IgD-negative memory B cell (primary cell): ENCODE data around the gene E2F1. TPM values are rescaled to one million over a fixed set of nuclear protein-coding genes. Genes with fewer than 3 reads are reported as not detected.
"Not testable (repeated sequence)": the region's sequence is repeated elsewhere in the genome, so short reads cannot be mapped to it uniquely, and the experiment has no call there.

Experiments used
- H3K27ac Mint-ChIP-seq, 3 donors: one replicate each; pipeline ENCODE4 v1.8.0; 2020 to 2022; ENCODE audit warnings: mild to moderate bottlenecking in 3 of 3, mixed read lengths in 3 of 3, moderate library complexity in 1 of 3
- H3K27me3 Mint-ChIP-seq: one replicate; pipeline ENCODE4 v1.8.0; 2021; ENCODE audit warnings: mixed read lengths
- H3K36me3 Mint-ChIP-seq: one replicate; pipeline ENCODE4 v1.8.0; 2020; ENCODE audit warnings: mild to moderate bottlenecking, mixed read lengths
- H3K4me1 Mint-ChIP-seq, 3 donors: one replicate each; pipeline ENCODE4 v1.8.0; 2020 to 2022; ENCODE audit warnings: mixed read lengths in 3 of 3, mild to moderate bottlenecking in 1 of 3
- H3K4me3 Mint-ChIP-seq, 4 donors: one replicate each; pipeline ENCODE4 v1.8.0; 2020 to 2022; ENCODE audit warnings: mild to moderate bottlenecking in 4 of 4, mixed read lengths in 4 of 4, moderate library complexity in 3 of 4
- H3K9me3 Mint-ChIP-seq, 3 donors: one replicate each; pipeline ENCODE4 v1.8.0; 2020 to 2021; ENCODE audit warnings: mixed read lengths in 3 of 3, mild to moderate bottlenecking in 1 of 3
- polyA plus RNA-seq: library from polyadenylated mRNA; unstranded; fragments of 300-500 nt; fragmentation: Illumina TruSeq; gene quantifications from one replicate; pipeline ENCODE4 v1.2.3, GENCODE V29; 2021

The E2F1 gene
- polyA plus RNA-seq, 1 donor from 2014 or later, result 0.43 TPM

- Mint-ChIP-seq H3K27me3 (no peaks in the 10 kb centered on the region), H3K9me3 (no peaks in the 10 kb centered on the region), H3K4me3 (no peak overlapping the region), H3K36me3 (no peaks in the 10 kb centered on the region), H3K4me1 (peaks cover 2 to 12% (median 10%) of the 10 kb centered on the region in 3 donors), H3K27ac (no peak overlapping the region)
Measured at GRCh38 chr20:33654680-33655161, 31.5 kb downstream of the E2F1 start.

GRCh38 chr20:33653900-33654596 lies 32.1 kb downstream of the E2F1 start:
- H3K4me1 Mint-ChIP-seq, result peaks cover 6 to 12% (median 10%) of the 10 kb centered on the region in 3 donors

GRCh38 chr20:33653218-33653899 lies 32.8 kb downstream of the E2F1 start:
- Mint-ChIP-seq H3K9me3 (no peaks in the 10 kb centered on the region), H3K27me3 (no peaks in the 10 kb centered on the region), H3K4me3 (peak overlapping the region in 2 of 4 donors; percentile 75 to 77), H3K27ac (peak overlapping the region in 1 of 3 donors; percentile 75), H3K4me1 (peaks cover 6 to 15% (median 13%) of the 10 kb centered on the region in 3 donors), H3K36me3 (no peaks in the 10 kb centered on the region)

More at GRCh38 chr20:33653900-33654596, 32.1 kb downstream of the E2F1 start:
- H3K4me3 Mint-ChIP-seq, result peak overlapping the region in 1 of 4 donors; percentile 27
- H3K9me3 Mint-ChIP-seq, result no peaks in the 10 kb centered on the region
- no peaks in the 10 kb centered on the region for H3K27me3 Mint-ChIP-seq
- H3K36me3 Mint-ChIP-seq, result no peaks in the 10 kb centered on the region
- no peak overlapping the region for H3K27ac Mint-ChIP-seq

- H3K27me3 Mint-ChIP-seq, result no peaks in the 10 kb centered on the region
- H3K4me3 Mint-ChIP-seq, result peak overlapping the region in 1 of 4 donors; percentile 22
- peak overlapping the region in 1 of 3 donors; percentile 25 for H3K27ac Mint-ChIP-seq
- H3K36me3 Mint-ChIP-seq, result no peaks in the 10 kb centered on the region
- peaks cover 13 to 24% (median 23%) of the 10 kb centered on the region in 3 donors for H3K4me1 Mint-ChIP-seq
- no peaks in the 10 kb centered on the region for H3K9me3 Mint-ChIP-seq
Measured at GRCh38 chr20:33651562-33652048, 34.6 kb downstream of the E2F1 start.

DNA sequence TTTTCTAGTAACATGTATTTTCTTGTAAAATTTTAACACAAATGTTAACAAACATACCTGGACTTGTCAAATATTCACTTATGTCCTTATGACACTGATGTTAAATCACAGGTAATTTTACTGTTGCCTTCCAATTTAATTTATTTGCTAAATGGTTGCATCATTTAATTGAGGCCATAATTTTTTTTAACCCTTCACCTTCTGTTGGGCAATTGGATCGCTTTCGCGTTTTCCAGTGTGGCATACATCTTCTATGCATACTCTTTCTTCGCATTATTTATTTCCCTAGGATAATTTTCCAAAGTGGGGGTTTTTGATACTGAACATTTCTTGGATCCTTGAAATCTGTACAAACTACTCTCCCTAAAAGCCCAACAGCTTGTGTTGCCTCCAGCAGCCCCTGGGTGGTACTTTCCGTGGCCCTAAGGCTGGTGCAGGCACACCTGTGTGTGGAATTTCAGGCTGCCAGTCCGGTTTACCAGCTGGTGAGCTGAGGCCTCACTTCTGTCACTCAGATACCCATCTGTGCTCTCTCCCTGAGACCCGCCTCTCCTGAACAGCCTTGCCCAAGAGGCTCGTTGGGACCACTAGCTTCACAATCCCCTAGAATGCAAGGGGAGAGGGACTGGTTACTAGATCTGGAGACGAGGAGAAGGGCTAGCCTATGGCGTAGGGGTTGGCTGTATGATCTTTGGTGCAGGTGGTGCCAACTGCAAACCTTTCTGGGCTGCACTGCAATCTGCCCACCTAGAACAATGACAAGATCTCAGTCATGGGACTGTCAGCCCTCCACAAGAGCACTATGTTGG lies 35.2 kb downstream of the E2F1 start:
- Mint-ChIP-seq H3K4me1 (peaks cover 13 to 24% (median 23%) of the 10 kb centered on the region in 3 donors), H3K27me3 (no peaks in the 10 kb centered on the region), H3K27ac (peak overlapping the region in 1 of 3 donors; percentile 25), H3K4me3 (peak overlapping the region in 1 of 4 donors; percentile 22), H3K9me3 (no peaks in the 10 kb centered on the region), H3K36me3 (no peaks in the 10 kb centered on the region)

DNA sequence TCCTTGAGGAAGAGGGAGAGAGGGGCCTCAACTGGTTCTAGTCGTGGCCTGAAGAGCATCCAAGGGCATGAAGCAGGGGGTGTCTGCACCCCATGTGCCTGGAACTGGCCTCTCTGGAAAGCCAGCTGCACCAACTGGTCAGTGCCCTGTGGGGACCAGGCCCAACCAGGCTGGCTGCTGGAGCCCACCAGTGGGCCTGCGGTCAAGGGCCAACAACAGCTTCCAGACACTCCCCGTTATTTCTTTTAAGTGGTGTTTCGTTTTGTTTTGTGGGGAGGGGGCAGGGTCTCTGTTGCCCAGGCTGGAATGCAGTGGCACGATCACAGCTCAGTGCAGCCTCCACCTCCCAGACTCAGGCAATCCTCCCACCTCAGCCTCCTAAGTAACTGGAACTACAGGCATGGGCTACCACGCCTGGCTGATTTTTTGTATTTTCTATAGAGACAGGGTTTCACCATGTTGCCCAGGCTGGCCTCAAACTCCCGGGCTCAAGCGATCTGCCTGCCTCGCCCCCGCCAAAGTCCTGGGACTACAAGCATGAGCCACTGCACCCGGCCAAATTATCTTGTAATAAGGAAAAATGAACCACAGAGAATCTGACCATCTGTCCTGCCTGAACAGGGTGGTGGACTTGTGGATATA lies 36.0 kb downstream of the E2F1 start:
- Mint-ChIP-seq H3K27ac (no peak overlapping the region), H3K27me3 (no peaks in the 10 kb centered on the region), H3K36me3 (no peaks in the 10 kb centered on the region), H3K4me3 (no peak overlapping the region), H3K9me3 (no peaks in the 10 kb centered on the region), H3K4me1 (peaks cover 13 to 24% (median 23%) of the 10 kb centered on the region in 3 donors)

DNA sequence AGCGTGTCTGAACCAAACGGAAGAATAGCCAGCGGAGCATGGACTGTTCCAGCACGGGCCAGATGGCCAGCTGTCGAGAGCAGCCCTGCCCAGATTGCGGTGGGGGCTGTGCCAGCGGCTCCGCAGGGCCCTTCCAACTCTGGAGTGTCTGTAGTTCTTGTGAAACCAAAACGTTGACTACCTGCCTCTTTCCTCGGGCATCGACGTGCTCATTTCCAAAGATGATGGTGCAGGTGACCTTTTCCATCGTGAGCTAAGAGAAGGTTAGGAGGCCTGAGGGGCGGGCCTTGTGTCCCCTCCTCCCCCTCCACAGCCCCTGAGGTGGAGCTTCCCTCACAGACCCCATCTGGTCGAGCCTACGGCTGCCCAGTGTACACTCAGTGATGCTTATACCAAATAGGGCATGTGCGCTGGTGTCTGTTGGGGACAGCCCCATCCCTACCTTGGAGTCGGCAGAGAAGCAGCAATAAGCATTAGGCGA lies 36.9 kb downstream of the E2F1 start:
- Mint-ChIP-seq H3K27ac (no peak overlapping the region), H3K4me3 (no peak overlapping the region), H3K36me3 (no peaks in the 10 kb centered on the region), H3K4me1 (peaks cover 13 to 24% (median 23%) of the 10 kb centered on the region in 3 donors), H3K27me3 (no peaks in the 10 kb centered on the region), H3K9me3 (no peaks in the 10 kb centered on the region)

- no peak overlapping the region for H3K4me3 Mint-ChIP-seq
- no peaks in the 10 kb centered on the region for H3K9me3 Mint-ChIP-seq
- no peaks in the 10 kb centered on the region for H3K36me3 Mint-ChIP-seq
- no peaks in the 10 kb centered on the region for H3K27me3 Mint-ChIP-seq
- peaks cover 13 to 24% (median 23%) of the 10 kb centered on the region in 3 donors for H3K4me1 Mint-ChIP-seq
- H3K27ac Mint-ChIP-seq, result no peak overlapping the region
Measured at GRCh38 chr20:33648396-33649004, 37.7 kb downstream of the E2F1 start.

GRCh38 chr20:33647603-33648395 lies 38.4 kb downstream of the E2F1 start:
- H3K36me3 Mint-ChIP-seq, result no peaks in the 10 kb centered on the region
- H3K27ac Mint-ChIP-seq, result peak overlapping the region in 2 of 3 donors; percentile 4 to 26
- H3K27me3 Mint-ChIP-seq, result no peaks in the 10 kb centered on the region
- peaks cover 13 to 19% (median 18%) of the 10 kb centered on the region in 3 donors for H3K4me1 Mint-ChIP-seq
- H3K9me3 Mint-ChIP-seq, result no peaks in the 10 kb centered on the region
- peak overlapping the region in 2 of 4 donors; percentile 52 to 86 for H3K4me3 Mint-ChIP-seq

DNA sequence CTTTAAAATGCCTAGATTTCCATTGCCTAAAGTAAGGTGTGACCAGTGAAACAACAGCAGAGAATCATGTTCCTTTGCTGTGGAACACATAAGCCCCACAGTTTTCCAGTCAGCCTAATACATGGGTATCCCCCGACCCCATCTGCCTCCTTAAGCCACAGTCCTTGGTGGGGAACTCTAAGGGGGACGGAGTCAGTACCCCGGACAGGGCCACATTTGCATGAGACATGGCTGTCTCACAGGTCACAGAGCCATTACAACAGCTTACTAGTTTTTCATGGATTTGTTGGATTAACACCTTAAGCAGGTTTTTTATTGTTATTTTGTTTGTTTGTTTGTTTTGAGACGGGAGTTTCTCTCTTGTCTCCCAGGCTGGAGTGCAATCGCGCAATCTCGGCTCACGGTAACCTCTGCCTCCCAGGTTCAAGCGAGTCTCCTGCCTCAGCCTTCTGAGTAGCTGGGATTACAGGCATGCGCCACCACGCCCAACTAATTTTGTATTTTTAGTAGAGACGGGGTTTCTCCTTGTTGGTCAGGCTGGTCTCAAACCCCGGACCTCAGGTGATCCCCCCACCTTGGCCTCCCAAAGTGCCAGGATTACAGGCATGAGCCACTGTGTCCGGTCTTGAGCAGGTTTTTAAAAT lies 39.1 kb downstream of the E2F1 start:
- not testable (repeated sequence) for H3K36me3 Mint-ChIP-seq, H3K27me3 Mint-ChIP-seq, H3K9me3 Mint-ChIP-seq, H3K4me3 Mint-ChIP-seq
- Mint-ChIP-seq H3K4me1 (peaks cover 13 to 15% (median 13%) of the 10 kb centered on the region in 3 donors), H3K27ac (peak overlapping the region in 2 of 3 donors; percentile 4 to 26)

DNA sequence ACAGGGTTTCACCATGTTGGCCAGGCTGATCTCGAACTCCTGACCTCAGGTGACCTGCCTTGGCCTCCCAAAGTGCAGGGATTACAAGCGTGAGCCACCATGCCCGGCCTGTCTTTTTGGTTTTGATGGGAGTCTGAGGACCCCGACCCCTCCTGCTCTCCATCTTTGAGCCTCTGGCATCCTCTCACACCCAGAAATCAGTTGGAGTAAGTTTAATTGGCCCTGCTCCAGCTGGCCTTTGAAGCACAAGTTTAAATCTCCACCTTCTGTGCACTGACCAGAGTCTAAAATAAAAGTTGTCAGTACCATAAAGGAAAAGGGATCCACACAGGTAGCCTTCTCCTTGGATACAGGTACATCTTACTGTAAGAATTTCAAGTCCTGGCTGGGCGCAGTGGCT lies 40.0 kb downstream of the E2F1 start:
- H3K27ac Mint-ChIP-seq, result no peak overlapping the region
- H3K9me3 Mint-ChIP-seq, result no peaks in the 10 kb centered on the region
- no peak overlapping the region for H3K4me3 Mint-ChIP-seq

GRCh38 chr20:33645396-33645795 lies 40.8 kb downstream of the E2F1 start:
- no peaks in the 10 kb centered on the region for H3K9me3 Mint-ChIP-seq
- H3K27me3 Mint-ChIP-seq, result no peaks in the 10 kb centered on the region
- H3K4me1 Mint-ChIP-seq, result peaks cover 12 to 13% (median 13%) of the 10 kb centered on the region in 3 donors
- H3K4me3 Mint-ChIP-seq, result no peak overlapping the region
- no peaks in the 10 kb centered on the region for H3K36me3 Mint-ChIP-seq
- H3K27ac Mint-ChIP-seq, result no peak overlapping the region

More for the DNA sequence above, 40.0 kb downstream of the E2F1 start:
- H3K36me3 Mint-ChIP-seq, result no peaks in the 10 kb centered on the region
- no peaks in the 10 kb centered on the region for H3K27me3 Mint-ChIP-seq
- H3K4me1 Mint-ChIP-seq, result peaks cover 12 to 13% (median 13%) of the 10 kb centered on the region in 3 donors

GRCh38 chr20:33645072-33645358 lies 41.2 kb downstream of the E2F1 start:
- H3K36me3 Mint-ChIP-seq, result no peaks in the 10 kb centered on the region
- no peaks in the 10 kb centered on the region for H3K9me3 Mint-ChIP-seq
- H3K27me3 Mint-ChIP-seq, result no peaks in the 10 kb centered on the region
- H3K27ac Mint-ChIP-seq, result no peak overlapping the region
- H3K4me1 Mint-ChIP-seq, result peaks cover 12 to 13% (median 13%) of the 10 kb centered on the region in 3 donors
- no peak overlapping the region for H3K4me3 Mint-ChIP-seq
